Activated naive CD8-positive, alpha-beta T cell treated with anti-CD3 and anti-CD28 coated beads, Interleukin-2, amount 10 ng/mL, durations not matched to agents 7 days and 5 days (primary cell): ENCODE results near the gene GP1BB. TPM values are rescaled to one million over a fixed set of nuclear protein-coding genes. Genes with fewer than 3 reads are reported as not detected.

Experiments used
- ATAC-seq: fragments of 150-1000 bp; cut with Tn5 transposase; one replicate; pipeline ENCODE4 v1.10.0; 2021; ENCODE audit warnings: low read depth, moderate library complexity
- POLR2A ChIA-PET: fragments of 350-600 bp; sonication (Branson Sonifier 250); formaldehyde crosslinking; loops from one replicate; lab custom pipeline; 2021; ENCODE audit warnings: antibody characterized with exemption; lab: Charles Lee
- DNase-seq: peaks from one replicate; pipeline ENCODE4 v3.0.0; 2021
- H3K27ac Mint-ChIP-seq: one replicate; pipeline ENCODE4 v1.8.0; 2022; ENCODE audit warnings: mild to moderate bottlenecking, mixed read lengths
- H3K27me3 Mint-ChIP-seq: one replicate; pipeline ENCODE4 v1.8.0; 2022; ENCODE audit warnings: mild to moderate bottlenecking, moderate library complexity, mixed read lengths
- H3K36me3 Mint-ChIP-seq: one replicate; pipeline ENCODE4 v1.8.0; 2021; ENCODE audit warnings: mild to moderate bottlenecking, mixed read lengths
- H3K4me1 Mint-ChIP-seq: one replicate; pipeline ENCODE4 v1.8.0; 2021; ENCODE audit warnings: mixed read lengths
- H3K4me3 Mint-ChIP-seq: one replicate; pipeline ENCODE4 v1.8.0; 2022; ENCODE audit warnings: mild to moderate bottlenecking, moderate library complexity, mixed read lengths
- H3K9me3 Mint-ChIP-seq: one replicate; pipeline ENCODE4 v1.8.0; 2021; ENCODE audit warnings: mixed read lengths
- total RNA-seq, 2 experiments: library from RNA; stranded (reverse); gene quantifications; one replicate each; pipeline ENCODE4 v1.2.3, GENCODE V29; 2021

The GP1BB gene
- total RNA-seq, 2 experiments from 2014 or later: not detected

DNA sequence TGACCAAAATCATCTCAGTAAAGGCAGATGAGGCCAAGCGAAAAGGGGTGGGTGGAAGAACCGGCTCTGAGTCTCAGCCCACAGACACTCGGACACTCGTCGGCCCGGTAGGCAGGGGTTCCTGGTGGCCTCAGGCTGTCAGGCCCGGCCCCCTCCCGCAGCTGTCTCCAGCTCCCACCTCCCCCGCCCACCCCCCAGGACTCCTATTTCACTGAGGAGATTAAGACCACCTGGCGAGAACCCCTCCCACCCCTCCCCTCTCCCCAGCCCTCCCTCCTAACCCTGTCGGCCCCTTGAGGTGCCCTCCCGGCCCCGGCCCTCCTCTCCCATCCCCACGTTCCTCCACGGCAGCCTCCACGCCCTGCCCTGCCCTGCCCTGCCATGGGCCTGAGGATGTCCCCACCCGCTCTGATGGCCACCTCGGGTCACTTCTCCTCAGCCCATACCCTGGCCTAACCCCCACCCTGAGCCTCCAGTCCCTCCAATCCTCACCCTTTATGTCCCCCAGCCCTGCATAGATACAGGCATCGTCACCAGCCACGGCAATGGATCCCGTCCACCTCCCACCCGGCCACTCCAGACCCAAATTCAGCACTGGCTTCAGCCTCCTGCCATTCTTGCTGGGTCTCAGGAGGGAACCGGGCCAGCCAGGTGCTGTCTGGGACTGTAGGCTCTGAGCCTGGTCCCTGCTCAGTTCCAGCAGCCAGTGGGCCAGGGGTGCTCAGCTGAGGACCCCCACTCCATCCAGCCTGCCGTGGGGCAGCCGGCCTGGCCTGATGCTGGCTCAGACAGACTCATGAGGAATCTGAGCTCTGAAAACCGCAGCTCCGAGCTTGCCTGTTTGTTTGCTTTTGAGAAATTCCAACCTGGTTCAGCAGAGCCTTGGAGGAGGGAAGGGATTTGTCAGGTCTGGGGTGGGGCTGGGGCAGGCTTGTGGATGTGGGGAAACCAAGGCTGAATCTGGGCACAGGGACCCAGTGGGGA lies 27.5 kb downstream of the GP1BB start:
- Mint-ChIP-seq H3K9me3 (no peaks in the 10 kb centered on the region), H3K36me3 (no peaks in the 10 kb centered on the region), H3K4me1 (peaks cover 1% of the 10 kb centered on the region), H3K4me3 (no peak overlapping the region), H3K27me3 (peaks cover 20% of the 10 kb centered on the region), H3K27ac (no peak overlapping the region)
- POLR2A ChIA-PET: no interaction called here
- DNase-seq: no peak
- no peak for ATAC-seq

DNA sequence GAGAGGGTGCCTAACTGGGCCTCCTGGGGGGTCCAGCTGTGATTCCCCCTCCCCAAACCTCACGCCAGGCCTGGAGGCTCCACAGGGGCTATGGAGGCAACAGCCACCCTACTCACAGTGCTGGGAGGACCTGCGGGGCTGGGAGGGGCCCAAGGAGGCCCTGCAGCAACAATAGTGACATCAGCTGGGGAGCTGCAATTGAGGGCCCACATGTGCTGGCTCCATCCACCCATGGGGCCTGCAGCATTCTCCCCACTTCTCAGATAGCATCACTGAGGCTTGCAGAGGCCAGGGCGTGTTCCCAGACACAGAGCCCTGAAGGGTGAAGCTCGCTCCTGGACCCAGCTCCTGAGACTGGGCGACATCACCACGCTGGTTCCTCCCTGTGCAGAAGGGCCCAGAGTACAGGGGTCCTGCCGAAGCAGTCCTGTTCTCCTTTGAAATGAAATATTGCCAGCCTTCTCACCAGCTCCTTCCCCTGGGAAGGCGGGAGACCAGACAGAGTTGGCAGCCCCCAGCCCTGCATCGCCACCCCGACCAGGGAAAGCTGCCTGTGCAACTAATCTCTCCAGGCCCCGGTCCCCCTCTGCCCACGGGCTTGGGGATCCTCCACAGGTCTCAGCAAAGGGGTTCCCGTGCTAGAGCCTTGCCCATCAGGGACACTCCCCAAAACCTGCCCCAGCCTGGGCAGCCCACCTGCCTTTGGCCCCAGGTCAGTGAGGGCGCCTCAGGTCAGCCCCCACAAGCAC lies 28.3 kb downstream of the GP1BB start:
- DNase-seq: no peak
- H3K27ac Mint-ChIP-seq: no peak overlapping the region
- POLR2A ChIA-PET: no interaction called here
- no peaks in the 10 kb centered on the region for H3K9me3 Mint-ChIP-seq
- H3K4me3 Mint-ChIP-seq: no peak overlapping the region
- H3K27me3 Mint-ChIP-seq: peaks cover 28% of the 10 kb centered on the region
- H3K4me1 Mint-ChIP-seq: peaks cover 7% of the 10 kb centered on the region
- H3K36me3 Mint-ChIP-seq: no peaks in the 10 kb centered on the region
- no peak for ATAC-seq

DNA sequence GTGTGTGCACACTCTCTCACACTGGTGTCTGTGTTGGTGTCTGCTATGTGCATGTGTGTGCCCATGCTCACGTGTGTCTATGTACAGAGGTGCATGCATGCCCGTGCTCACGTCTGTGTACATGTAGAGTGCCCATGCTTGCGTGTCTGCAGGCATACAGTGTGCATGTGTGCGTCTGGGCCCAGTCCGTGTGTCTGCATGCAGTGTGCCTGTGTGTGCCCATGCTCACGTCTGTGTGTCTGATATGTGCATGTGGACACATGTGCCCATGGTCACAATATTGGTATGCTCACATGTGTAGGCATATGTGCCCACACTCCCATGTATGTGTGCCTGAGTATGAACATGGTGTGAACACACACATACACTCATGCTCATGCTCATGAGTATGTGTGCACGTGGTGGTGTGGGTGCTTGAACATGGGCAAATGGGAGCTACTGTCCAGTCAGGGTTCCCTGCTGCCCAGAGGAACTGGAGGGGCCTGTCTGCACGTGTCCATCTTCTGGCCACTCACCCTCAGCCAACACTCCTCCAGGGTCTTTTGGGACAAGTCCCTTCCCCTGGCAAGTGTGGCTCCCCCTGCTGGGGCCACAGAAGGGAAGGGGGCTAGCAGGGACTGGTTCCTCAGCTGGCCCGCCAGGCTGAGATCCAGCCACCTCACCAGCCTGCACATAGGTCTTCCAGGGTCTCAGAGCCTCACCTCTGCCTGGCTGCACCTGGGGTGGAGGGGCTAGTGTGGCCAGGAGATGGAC lies 29.9 kb downstream of the GP1BB start:
- Mint-ChIP-seq H3K9me3 (no peaks in the 10 kb centered on the region), H3K27me3 (peaks cover 40% of the 10 kb centered on the region)

DNA sequence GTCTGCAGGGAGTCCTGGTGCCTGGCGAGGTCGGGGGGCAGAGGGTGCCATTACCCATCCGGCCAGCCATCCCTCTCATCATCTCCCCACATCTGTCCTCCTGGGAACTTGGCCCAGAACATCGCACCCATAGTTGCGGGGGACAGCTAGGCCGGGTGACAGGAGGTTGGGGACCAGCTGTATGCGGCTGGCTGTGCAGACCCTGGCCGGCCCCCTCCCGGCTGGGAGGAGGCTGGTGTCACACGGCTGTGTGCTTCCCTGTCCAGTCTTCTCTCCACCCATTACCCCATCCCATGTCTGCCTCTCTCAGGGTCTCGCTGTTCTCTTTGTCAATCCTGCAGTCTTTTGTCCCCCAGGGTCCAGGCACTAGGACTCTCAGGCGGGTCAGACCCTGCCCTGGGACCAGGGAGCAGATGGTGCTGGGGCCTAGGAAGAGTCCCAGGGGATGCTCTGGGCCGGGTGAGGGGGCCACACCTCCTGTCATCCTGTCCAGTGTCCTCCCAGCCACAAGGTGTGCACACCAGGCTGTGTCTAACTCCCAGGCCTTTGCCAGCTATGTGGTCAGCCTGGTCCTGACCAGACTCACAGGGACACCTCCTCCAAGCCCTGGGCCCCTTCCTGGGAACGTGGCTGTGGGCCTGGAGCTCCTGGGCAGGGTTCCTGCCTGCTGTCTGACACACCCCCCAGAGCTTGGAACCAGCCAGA lies 30.8 kb downstream of the GP1BB start:
- Mint-ChIP-seq H3K9me3 (no peaks in the 10 kb centered on the region), H3K36me3 (no peaks in the 10 kb centered on the region), H3K27me3 (peaks cover 45% of the 10 kb centered on the region), H3K4me1 (peaks cover 11% of the 10 kb centered on the region), H3K4me3 (no peak overlapping the region), H3K27ac (no peak overlapping the region)
- DNase-seq (no peak), ATAC-seq (no peak)
- POLR2A ChIA-PET: no interaction called here

More for the DNA sequence above, 29.9 kb downstream of the GP1BB start:
- Mint-ChIP-seq H3K4me3 (no peak overlapping the region), H3K4me1 (peaks cover 11% of the 10 kb centered on the region), H3K27ac (no peak overlapping the region), H3K36me3 (no peaks in the 10 kb centered on the region)
- POLR2A ChIA-PET: no interaction called here
- DNase-seq (no peak), ATAC-seq (no peak)

DNA sequence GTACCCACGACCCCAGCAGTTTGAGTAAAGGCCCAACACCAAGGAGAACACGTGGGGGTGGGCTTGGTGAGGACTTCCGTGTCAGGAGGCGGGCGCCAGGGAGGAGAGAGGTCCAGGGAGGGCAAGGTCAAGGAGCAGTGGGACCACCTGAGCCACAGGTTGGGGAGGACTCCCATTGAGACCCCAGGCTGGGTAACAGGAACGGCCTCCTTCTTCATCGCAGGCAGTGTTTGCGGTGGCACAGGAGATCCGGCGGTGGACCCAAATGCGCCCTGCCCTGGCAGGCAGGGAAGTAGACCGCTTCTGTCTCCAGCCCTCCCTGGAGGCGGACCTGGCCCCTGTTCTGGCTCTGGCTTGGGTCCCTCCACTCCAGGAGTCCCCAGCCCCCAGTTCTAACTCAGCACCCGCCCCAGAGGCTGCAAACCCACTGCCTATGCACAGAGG lies 31.4 kb downstream of the GP1BB start:
- POLR2A ChIA-PET: no interaction called here
- H3K4me1 Mint-ChIP-seq: peaks cover 11% of the 10 kb centered on the region
- H3K27ac Mint-ChIP-seq: no peak overlapping the region
- ATAC-seq (no peak), DNase-seq (no peak)
- H3K4me3 Mint-ChIP-seq: no peak overlapping the region
- H3K27me3 Mint-ChIP-seq: peaks cover 49% of the 10 kb centered on the region
- H3K36me3 Mint-ChIP-seq: no peaks in the 10 kb centered on the region
- no peaks in the 10 kb centered on the region for H3K9me3 Mint-ChIP-seq

DNA sequence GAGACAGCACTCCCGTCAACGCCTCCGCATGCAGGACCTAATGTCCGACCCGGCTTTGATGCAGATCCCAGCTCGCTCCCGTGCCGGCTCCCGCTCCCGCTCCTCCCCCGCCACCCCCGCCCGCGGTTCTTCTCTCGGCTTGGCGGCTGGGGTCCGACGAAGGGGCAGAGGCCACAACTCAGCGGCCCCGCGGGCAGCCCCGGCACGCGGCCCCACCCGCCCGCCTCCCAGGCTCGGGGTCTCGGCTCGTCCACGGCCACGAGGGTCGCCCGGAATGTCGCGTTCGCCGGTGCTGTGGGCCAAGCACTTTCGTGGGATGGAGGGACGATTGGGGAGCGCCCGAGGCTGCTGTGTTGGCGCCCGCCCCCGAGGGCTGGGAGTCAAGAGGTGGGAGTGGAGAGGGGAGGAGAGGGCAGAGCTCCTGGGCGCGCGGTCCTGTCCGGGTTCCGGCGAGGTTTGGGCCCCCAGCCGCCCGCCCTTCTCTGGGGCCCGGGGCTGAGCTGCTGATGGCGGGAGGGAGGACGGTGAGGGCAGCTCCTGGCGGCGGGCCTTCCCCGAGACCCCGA lies 31.9 kb downstream of the GP1BB start:
- no peak for DNase-seq
- H3K27me3 Mint-ChIP-seq: peaks cover 54% of the 10 kb centered on the region
- H3K4me3 Mint-ChIP-seq: no peak overlapping the region
- H3K27ac Mint-ChIP-seq: no peak overlapping the region
- no peaks in the 10 kb centered on the region for H3K9me3 Mint-ChIP-seq
- POLR2A ChIA-PET: no interaction called here
- no peak for ATAC-seq
- no peaks in the 10 kb centered on the region for H3K36me3 Mint-ChIP-seq
- H3K4me1 Mint-ChIP-seq: peaks cover 17% of the 10 kb centered on the region

DNA sequence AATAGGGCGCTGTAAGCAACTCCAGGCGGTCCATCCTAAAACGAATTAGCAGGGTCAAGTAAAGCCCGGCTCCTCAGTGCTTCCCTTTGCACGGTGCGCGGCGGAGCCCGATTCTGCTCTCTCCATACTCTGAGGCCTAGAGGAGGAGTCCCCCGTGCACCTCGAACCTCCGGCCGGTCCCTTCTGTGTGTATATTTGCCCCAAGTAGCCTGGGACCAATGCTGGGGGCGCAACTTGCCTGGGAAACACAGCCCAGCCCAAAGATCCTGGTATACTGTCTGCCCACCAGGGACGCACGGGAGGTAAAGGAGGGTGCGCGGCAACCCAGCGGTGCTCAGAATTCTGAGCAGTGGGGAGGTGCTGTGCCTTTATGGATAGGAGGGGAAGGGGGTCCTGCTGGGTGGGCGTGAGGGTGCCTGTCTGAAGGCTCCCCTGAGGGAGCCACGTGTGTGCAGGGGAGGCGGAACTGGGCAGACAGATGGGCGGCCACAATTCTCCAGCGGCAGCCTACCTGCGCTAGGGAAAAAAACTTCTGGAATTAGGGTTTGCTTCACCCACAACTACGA lies 32.5 kb downstream of the GP1BB start:
- Mint-ChIP-seq H3K9me3 (no peaks in the 10 kb centered on the region), H3K27me3 (peaks cover 55% of the 10 kb centered on the region), H3K4me3 (peak overlapping the region; percentile 7), H3K27ac (no peak overlapping the region), H3K4me1 (peaks cover 17% of the 10 kb centered on the region), H3K36me3 (no peaks in the 10 kb centered on the region)
- DNase-seq: no peak
- ATAC-seq: no peak
- POLR2A ChIA-PET: no interaction called here

DNA sequence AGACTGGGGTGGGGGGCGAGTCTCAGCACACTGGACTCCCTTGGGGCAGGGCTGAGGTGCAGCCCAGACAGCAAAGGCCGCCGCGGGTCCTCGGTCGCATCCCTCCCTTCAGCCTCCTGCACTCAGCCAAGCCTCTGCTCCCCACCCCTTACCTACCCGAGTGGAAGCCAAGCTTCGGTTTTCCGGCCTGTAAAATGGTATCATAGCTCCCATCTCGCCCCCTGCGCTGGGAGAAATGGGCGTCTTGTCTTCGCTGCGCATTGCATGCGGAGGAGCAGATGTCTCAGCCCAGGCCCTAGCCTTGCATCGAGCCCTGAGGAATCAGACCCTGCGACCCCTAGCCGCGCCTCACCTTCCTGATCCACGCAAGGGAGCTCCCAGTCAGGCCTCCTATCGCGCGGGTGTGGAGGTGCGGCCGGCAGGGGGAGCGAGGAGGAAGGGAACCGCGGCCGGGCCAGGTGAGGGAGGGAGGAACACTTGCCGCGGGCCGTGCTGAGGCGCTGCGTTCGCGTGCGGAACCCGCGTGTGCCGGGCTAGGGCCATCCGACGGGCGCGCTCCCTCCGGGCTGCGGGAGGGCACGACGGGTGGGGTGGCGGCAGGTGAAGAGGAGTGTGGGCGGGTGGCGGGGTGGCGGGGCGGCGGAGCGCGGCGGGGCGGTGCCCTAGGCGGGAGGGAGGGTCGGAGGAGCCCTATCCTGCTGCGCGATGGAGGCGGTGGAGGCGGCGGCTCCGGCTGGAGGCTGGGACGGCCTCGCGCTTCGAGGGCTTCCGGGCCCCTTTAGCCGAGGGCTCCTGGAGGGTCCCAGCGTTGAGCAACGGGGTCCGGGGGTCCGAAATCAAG lies 33.2 kb downstream of the GP1BB start:
- peak; percentile 75 for ATAC-seq
- DNase-seq: peak; percentile 81
- POLR2A ChIA-PET: no interaction called here
- H3K27me3 Mint-ChIP-seq: peaks cover 55% of the 10 kb centered on the region
- peaks cover 17% of the 10 kb centered on the region for H3K4me1 Mint-ChIP-seq
- no peak overlapping the region for H3K27ac Mint-ChIP-seq
- H3K9me3 Mint-ChIP-seq: no peaks in the 10 kb centered on the region
- peak overlapping the region; percentile 53 for H3K4me3 Mint-ChIP-seq
- no peaks in the 10 kb centered on the region for H3K36me3 Mint-ChIP-seq

DNA sequence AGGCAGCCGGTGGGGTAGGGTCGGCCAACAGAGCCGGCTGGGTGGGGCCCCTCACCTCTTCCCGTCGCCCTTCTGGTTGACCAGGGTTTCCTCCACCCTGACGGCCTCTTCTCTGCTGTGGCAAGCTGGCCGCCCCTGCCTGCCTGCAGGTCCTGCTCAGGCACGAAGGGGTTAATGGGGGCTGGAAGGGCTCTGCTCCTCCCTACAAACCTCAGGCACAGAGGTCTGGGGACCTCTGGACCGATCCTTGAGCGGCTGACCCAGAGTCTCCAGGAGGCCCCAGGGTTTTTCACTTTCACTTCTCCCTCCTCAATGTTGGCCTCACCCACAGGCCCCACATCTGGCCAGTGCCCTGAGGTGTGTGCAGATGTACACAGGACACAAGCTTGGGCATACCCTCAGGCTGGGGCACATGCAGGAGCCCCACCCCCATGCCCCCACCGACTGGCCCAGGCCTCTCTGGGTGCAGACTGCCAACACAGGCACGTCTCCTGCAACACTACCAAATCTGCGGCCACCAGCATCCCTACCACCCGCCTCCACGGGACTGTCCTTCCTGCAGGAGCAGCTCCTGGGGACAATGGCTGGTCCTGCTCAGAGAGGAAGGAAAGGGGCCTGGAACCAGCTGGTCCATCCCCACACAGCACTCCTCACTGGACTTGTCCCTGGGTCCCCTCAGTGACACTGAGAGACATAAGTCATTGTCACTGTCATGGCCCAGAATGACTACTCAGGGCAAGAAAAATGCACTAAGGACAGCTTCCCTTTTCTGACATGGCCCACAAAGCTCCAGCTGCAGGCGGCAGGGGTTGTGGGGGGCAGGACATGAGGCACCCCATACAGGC lies 34.0 kb downstream of the GP1BB start:
- no peak for ATAC-seq
- Mint-ChIP-seq H3K4me1 (peaks cover 20% of the 10 kb centered on the region), H3K27ac (peak overlapping the region; percentile 37), H3K27me3 (peaks cover 60% of the 10 kb centered on the region), H3K36me3 (no peaks in the 10 kb centered on the region), H3K4me3 (peak overlapping the region; percentile 63), H3K9me3 (no peaks in the 10 kb centered on the region)
- POLR2A ChIA-PET: no interaction called here
- no peak for DNase-seq

DNA sequence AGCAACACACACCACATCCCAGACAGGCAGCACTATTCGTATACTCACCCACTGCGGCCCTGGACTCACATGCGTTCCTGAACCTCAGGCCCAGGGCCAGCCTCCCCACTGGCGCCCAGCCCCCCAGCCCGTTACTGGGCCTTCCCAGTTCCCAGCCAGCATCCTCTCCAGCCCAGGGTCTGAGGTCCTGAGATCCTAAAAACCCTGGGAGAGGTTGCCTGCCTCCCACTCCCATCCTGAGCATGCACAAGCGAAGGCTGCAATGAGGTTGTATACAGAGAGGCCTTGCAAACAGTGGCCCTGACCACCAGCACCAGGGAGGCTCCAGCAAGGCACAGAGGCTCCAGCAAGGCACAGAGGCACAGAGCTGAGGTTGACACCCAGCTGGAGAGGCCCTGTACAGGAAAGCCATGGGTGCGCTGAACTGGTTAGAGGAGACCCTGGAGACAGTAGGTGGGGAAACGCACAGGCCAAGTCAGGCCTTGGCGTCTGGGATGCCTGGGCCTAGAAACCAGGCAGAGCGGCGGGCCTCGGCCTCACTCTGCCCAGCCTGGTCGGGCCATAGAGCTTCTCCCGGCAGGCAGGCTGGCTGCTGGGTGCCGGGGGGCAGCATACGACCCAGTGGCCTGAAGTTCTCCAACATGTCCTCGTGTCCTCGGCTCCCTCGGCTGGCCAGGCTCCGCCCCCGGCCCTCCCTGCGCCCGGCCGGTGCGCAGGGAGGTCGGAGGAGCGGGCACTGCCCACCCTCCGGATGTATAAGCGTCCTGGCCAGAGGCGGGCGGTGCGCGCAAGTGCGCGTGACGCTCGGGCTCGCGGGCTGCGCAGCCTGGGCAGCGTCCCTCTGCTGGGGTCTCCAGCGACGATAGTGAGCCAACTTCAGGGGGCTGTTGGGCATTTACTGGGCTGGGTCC lies 34.9 kb downstream of the GP1BB start:
- H3K4me3 Mint-ChIP-seq: peak overlapping the region; percentile 63
- POLR2A ChIA-PET: interaction anchor here (1.2 kb wide), 1 partner anchor 28 kb away, joined by 3 read pairs; no protein-coding TSS in a partner anchor
- H3K27ac Mint-ChIP-seq: no peak overlapping the region
- no peaks in the 10 kb centered on the region for H3K9me3 Mint-ChIP-seq
- peaks cover 65% of the 10 kb centered on the region for H3K27me3 Mint-ChIP-seq
- ATAC-seq (no peak), DNase-seq (no peak)
- H3K4me1 Mint-ChIP-seq: peaks cover 20% of the 10 kb centered on the region
- H3K36me3 Mint-ChIP-seq: no peaks in the 10 kb centered on the region
